Transverse colon (tissue), 4 donors: ENCODE results near the gene SDK2.

Experiments
- CTCF ChIP-seq, 5 experiments: fragments of 200-600 bp in 3 of 5; fragments of 450-650 bp in 2 of 5; sonication (generic) in 3 of 5; IDR thresholded peaks; 1 replicate in 2 of 5; 2 replicates in 3 of 5; pipeline ENCODE4 v1.5.1; 2016 to 2017; ENCODE audit warnings: antibody characterized with exemption in 5 of 5, inconsistent platforms in 3 of 5, mild to moderate bottlenecking in 2 of 5, moderate library complexity in 1 of 5
- EP300 ChIP-seq: sonication (generic); formaldehyde crosslinking; IDR thresholded peaks from one replicate; pipeline ENCODE4 v1.6.1; 2017; ENCODE audit warnings: antibody characterized with exemption, low read depth
- POLR2A ChIP-seq: fragments of 450-650 bp; IDR thresholded peaks from one replicate; pipeline ENCODE4 v1.6.1; 2016; ENCODE audit warnings: antibody characterized with exemption, mild to moderate bottlenecking, moderate library complexity
- POLR2AphosphoS5 ChIP-seq, 3 donors: sonication (generic); formaldehyde crosslinking; IDR thresholded peaks; one replicate each; pipeline ENCODE4 v1.6.1; 2016; ENCODE audit warnings: antibody characterized with exemption in 3 of 3

DNA sequence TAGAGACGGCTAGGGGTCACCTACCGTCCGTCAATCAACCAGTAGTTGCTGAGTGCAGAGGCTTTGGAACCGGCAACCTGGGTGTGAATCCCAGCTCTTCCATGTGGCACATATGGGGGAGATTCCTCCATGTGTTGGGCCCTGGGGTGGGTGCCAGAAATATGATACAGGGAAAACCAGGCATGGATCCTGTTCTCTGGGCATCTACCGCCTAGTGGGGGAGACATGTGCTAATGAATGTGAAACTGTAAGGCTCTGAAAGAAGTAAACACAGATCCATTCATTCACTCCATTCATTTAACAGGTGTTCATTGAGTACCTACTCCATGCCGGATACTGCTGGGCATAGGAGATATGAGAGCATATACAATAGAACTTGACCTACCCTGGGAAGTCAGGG lies 39.5 kb upstream of the SDK2 start:
- TF ChIP-seq POLR2A (no peak), CTCF (IDR thresholded peaks at IDR 0.05) (no peak), POLR2AphosphoS5 (IDR thresholded peaks at IDR 0.05) (no peak), EP300 (no peak)
